ENCODE measurements around the gene TOMM70. TPM values are rescaled to one million over a fixed set of nuclear protein-coding genes. Genes with fewer than 3 reads are reported as not detected.

TOMM70 gene
- total and polyA plus RNA-seq, 2 of the 8 experiments (the other 6 are each of a cell fraction or from before 2014, with no cell fraction given): 10.9 to 52.1 TPM

GRCh38 chr3:100319951-100320350 lies 80.9 kb downstream of the TOMM70 start (continued):
- no peak for TF ChIP-seq ATF2 (IDR thresholded peaks at IDR 0.05; ENCODE audit: low read length)
- TF ChIP-seq HDAC2 (IDR thresholded peaks at IDR 0.05; ENCODE audit: borderline replicate concordance in 1 of 2, low read depth in 2 of 2, low read length in 2 of 2): no peak
- no peak for TF ChIP-seq TAF1 (IDR thresholded peaks at IDR 0.05; ENCODE audit: low read depth, low read length)
- no peak for TF ChIP-seq ZNF274 (IDR thresholded peaks at IDR 0.05; ENCODE audit: borderline replicate concordance, extremely low read depth, low read length)

All from H1 (cell line).